HepG2 (cell line): ENCODE results near the gene ARHGAP23. TPM values are rescaled to one million over a fixed set of nuclear protein-coding genes. Genes with fewer than 3 reads are reported as not detected.
A peak's percentile ranks its signal among the peaks of the same experiment; 100 is the strongest.

Source experiments
- E2F2 ChIP-seq: sonication (generic); formaldehyde crosslinking; IDR thresholded peaks from 2 replicates; pipeline ENCODE4 v1.4.0; 2020; ENCODE audit warnings: missing genetic modification reagents, borderline replicate concordance
- EP300 ChIP-seq, 3 experiments: sonication (generic) in 1 of 3; formaldehyde crosslinking in 1 of 3; IDR thresholded peaks; 2 replicates each; pipeline versions ENCODE4 v1.5.1 to v1.6.1; 2011 to 2020; ENCODE audit warnings: low read depth in 2 of 3, low read length in 2 of 3, borderline replicate concordance in 1 of 3, improper control_type of control experiment in 1 of 3, mild to moderate bottlenecking in 1 of 3, missing genetic modification reagents in 1 of 3, moderate library complexity in 1 of 3
- HDAC1 ChIP-seq: sonication (generic); formaldehyde crosslinking; IDR thresholded peaks from 2 replicates; pipeline ENCODE4 v1.5.1; 2020; ENCODE audit warnings: mild to moderate bottlenecking, missing genetic modification reagents
- KDM4B ChIP-seq: sonication (generic); formaldehyde crosslinking; IDR thresholded peaks from 2 replicates; pipeline ENCODE4 v1.4.0; 2020; ENCODE audit warnings: missing genetic modification reagents
- LRRFIP1 ChIP-seq: sonication (generic); formaldehyde crosslinking; conservative IDR thresholded peaks from 2 replicates; pipeline ENCODE4 v1.4.0; 2020; ENCODE audit warnings: missing genetic modification reagents
- MATR3 ChIP-seq: sonication (generic); formaldehyde crosslinking; IDR thresholded peaks from 2 replicates; pipeline ENCODE4 v1.4.0; 2020; ENCODE audit warnings: missing genetic modification reagents
- MED8 ChIP-seq: sonication (generic); formaldehyde crosslinking; IDR thresholded peaks from 2 replicates; pipeline ENCODE4 v1.8.1; 2023; ENCODE audit warnings: mild to moderate bottlenecking, missing genetic modification reagents; ENCODE audit not compliant: insufficient replicate concordance
- MTA1 ChIP-seq: sonication (generic); formaldehyde crosslinking; IDR thresholded peaks from 2 replicates; pipeline ENCODE4 v1.4.0; 2020; ENCODE audit warnings: missing genetic modification reagents, mild to moderate bottlenecking, borderline replicate concordance
- NFIB ChIP-seq: sonication (generic); formaldehyde crosslinking; IDR thresholded peaks from 2 replicates; pipeline ENCODE4 v1.9.0; 2021; ENCODE audit warnings: missing genetic modification reagents, mild to moderate bottlenecking, borderline replicate concordance
- RAD21 ChIP-seq: fragments of 450-650 bp; formaldehyde crosslinking; IDR thresholded peaks from 2 replicates; pipeline ENCODE4 v1.5.0; 2020; ENCODE audit warnings: mild to moderate bottlenecking
- RBFOX2 ChIP-seq: fragments of 200-400 bp; formaldehyde crosslinking; IDR thresholded peaks from 2 replicates; pipeline ENCODE4 v1.6.1; 2017; ENCODE audit warnings: low read depth, mild to moderate bottlenecking, low read length
- RXRB ChIP-seq: IDR thresholded peaks from 2 replicates; pipeline ENCODE4 v1.6.1; 2016; ENCODE audit warnings: borderline replicate concordance, missing genetic modification reagents, missing compliant biosample characterization
- SMAD9 ChIP-seq: sonication (generic); formaldehyde crosslinking; IDR thresholded peaks from 2 replicates; pipeline ENCODE4 v1.5.1; 2020; ENCODE audit warnings: mild to moderate bottlenecking, missing genetic modification reagents
- TAF1 ChIP-seq: sonication (generic); formaldehyde crosslinking; IDR thresholded peaks from 2 replicates; pipeline ENCODE4 v1.4.0; 2020; ENCODE audit warnings: missing genetic modification reagents
- THRA ChIP-seq: sonication (generic); formaldehyde crosslinking; IDR thresholded peaks from 2 replicates; pipeline ENCODE4 v1.4.0; 2020; ENCODE audit warnings: missing genetic modification reagents, borderline replicate concordance
- TSC22D2 ChIP-seq: sonication (generic); formaldehyde crosslinking; IDR thresholded peaks from 2 replicates; pipeline ENCODE4 v1.5.1; 2020; ENCODE audit warnings: missing genetic modification reagents, mild to moderate bottlenecking, borderline replicate concordance
- WIZ ChIP-seq: sonication (generic); formaldehyde crosslinking; IDR thresholded peaks from 2 replicates; pipeline ENCODE4 v1.5.1; 2020; ENCODE audit warnings: mild to moderate bottlenecking, missing genetic modification reagents
- ZFX ChIP-seq: sonication (generic); formaldehyde crosslinking; IDR thresholded peaks from 2 replicates; pipeline ENCODE4 v1.4.0; 2020; ENCODE audit warnings: mild to moderate bottlenecking, low read depth, missing genetic modification reagents, moderate library complexity
- ZKSCAN5 ChIP-seq: sonication (generic); formaldehyde crosslinking; IDR thresholded peaks from 2 replicates; pipeline ENCODE4 v1.5.1; 2020; ENCODE audit warnings: mild to moderate bottlenecking, missing genetic modification reagents
- ZMYM3 ChIP-seq: sonication (generic); formaldehyde crosslinking; IDR thresholded peaks from 2 replicates; pipeline ENCODE4 v1.5.1; 2020; ENCODE audit warnings: mild to moderate bottlenecking, missing genetic modification reagents
- ZNF337 ChIP-seq: sonication (generic); formaldehyde crosslinking; IDR thresholded peaks from 2 replicates; pipeline ENCODE4 v1.5.1; 2020; ENCODE audit warnings: missing genetic modification reagents, low read depth, mild to moderate bottlenecking, borderline replicate concordance
- ZNF549 ChIP-seq: sonication (generic); formaldehyde crosslinking; IDR thresholded peaks from 2 replicates; pipeline ENCODE4 v1.5.0; 2020; ENCODE audit warnings: missing genetic modification reagents
- ZNF720 ChIP-seq: sonication (generic); formaldehyde crosslinking; IDR thresholded peaks from 2 replicates; pipeline ENCODE4 v1.4.0; 2020; ENCODE audit warnings: missing genetic modification reagents
- ZNF772 ChIP-seq: sonication (generic); formaldehyde crosslinking; IDR thresholded peaks from 2 replicates; pipeline ENCODE4 v1.5.0; 2020; ENCODE audit warnings: mild to moderate bottlenecking, missing genetic modification reagents
- ZSCAN9 ChIP-seq: IDR thresholded peaks from 2 replicates; pipeline ENCODE4 v1.6.1; 2016; ENCODE audit warnings: borderline replicate concordance
- polyA plus RNA-seq, 8 experiments: library from polyadenylated mRNA; depleted of rRNA in 3 of 8; stranded (reverse) in 7 of 8; unstranded in 1 of 8; fragments of >200 nt; fragmentation: Illumina TruSeq in 4 of 8; extraction: Trizol in 4 of 8; gene quantifications; 2 replicates each; pipeline versions ENCODE4 v1.2.1 to v1.2.3, GENCODE V29; 2011 to 2016; ENCODE audit warnings: low read depth in 4 of 8, missing spikeins in 1 of 8, mixed read lengths in 1 of 8; ENCODE audit not compliant: insufficient read depth in 1 of 8
- total RNA-seq, 5 experiments: library from RNA; depleted of rRNA; stranded (reverse); fragments of >200 nt; fragmentation: Illumina TruSeq; extraction: Trizol; gene quantifications; 2 replicates each; pipeline ENCODE4 v1.2.3, GENCODE V29; 2016; ENCODE audit warnings: low read depth in 1 of 5

ARHGAP23 gene
- total and polyA plus RNA-seq, 2 of the 13 experiments (the other 11 are each of a cell fraction or from before 2014, with no cell fraction given), result 0.03 TPM; not detected in 1

GRCh38 chr17:38508954-38509771 lies 80.9 kb downstream of the ARHGAP23 start (continued):
- TF ChIP-seq TAF1 (CRISPR knock-in tag), result no peak; the same call in 1 of the 2 replicates
- 0 out of 2 replicates have a peak, but pooled peaks have one; percentile 38 for TF ChIP-seq KDM4B (CRISPR knock-in tag)
- TF ChIP-seq SMAD9, result no peak
- peak; percentile 34; the same call in 1 of the 2 replicates for TF ChIP-seq RXRB (CRISPR knock-in tag)
- no peak for TF ChIP-seq NFIB (CRISPR knock-in tag)
- TF ChIP-seq E2F2 (CRISPR knock-in tag), result no peak
- TF ChIP-seq ZNF549 (CRISPR knock-in tag), result no peak
- no peak for TF ChIP-seq MATR3 (CRISPR knock-in tag)
- no peak for TF ChIP-seq ZNF720 (CRISPR knock-in tag)
- no peak for TF ChIP-seq WIZ (CRISPR knock-in tag)
- TF ChIP-seq ZNF337 (CRISPR knock-in tag), result no peak
- no peak for TF ChIP-seq ZKSCAN5 (CRISPR knock-in tag)
- TF ChIP-seq LRRFIP1 (CRISPR knock-in tag), result no peak
- TF ChIP-seq ZNF772 (CRISPR knock-in tag), result no peak
- TF ChIP-seq HDAC1 (CRISPR knock-in tag), result 0 out of 2 replicates have a peak, but pooled peaks have one; percentile 6
- peak; percentile 72 for TF ChIP-seq RAD21 (CRISPR knock-in tag)
- TF ChIP-seq RBFOX2, result no peak
- TF ChIP-seq ZFX (CRISPR knock-in tag), result no peak; the same call in 1 of the 2 replicates
- no peak for TF ChIP-seq TSC22D2 (CRISPR knock-in tag)
- TF ChIP-seq MED8 (CRISPR knock-in tag), result no peak
- 0 out of 2 replicates have a peak, but pooled peaks have one; percentile 12 for TF ChIP-seq ZMYM3
- TF ChIP-seq MTA1 (CRISPR knock-in tag), result no peak
- 0 out of 2 replicates have a peak, but pooled peaks have one; percentile 41 for TF ChIP-seq THRA (CRISPR knock-in tag)
- TF ChIP-seq EP300 (IDR thresholded peaks at IDR 0.05; ENCODE audit: low read depth in 2 of 2, low read length in 2 of 2), result no peak
- no peak for TF ChIP-seq EP300 (CRISPR knock-in tag; IDR thresholded peaks at IDR 0.05; ENCODE audit: borderline replicate concordance)
- TF ChIP-seq ZSCAN9 (CRISPR knock-in tag), result no peak
